ENCODE measurements around the gene DHX16.

The DHX16 gene

DNA sequence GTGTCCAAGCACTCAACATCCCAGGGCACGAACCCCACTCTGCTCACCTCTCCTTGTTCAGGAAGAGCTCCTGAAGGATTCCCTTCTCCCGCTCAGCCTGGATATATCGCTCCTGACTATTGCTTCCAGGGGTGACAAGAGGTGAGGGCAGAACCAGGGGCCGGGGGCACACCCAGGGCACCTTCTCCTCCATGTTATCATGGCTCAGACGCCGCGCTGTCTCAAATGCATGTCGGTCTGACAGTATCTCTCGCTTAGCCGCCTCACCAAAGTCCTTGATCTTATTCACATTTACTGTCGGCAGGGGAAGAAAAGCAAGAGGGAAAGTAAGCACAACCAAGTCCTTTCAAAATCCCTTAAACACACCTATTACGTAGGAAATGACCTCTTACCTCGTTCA, 68.8 kb downstream of the DHX16 start:
- H3K79me2 ChIP-seq, result peaks cover 5% of the 10 kb centered on the region
- H3K4me2 ChIP-seq (ENCODE audit: low read length), result no peak overlapping the region
- H3K9ac ChIP-seq, result no peak overlapping the region
- H3K36me3 ChIP-seq (ENCODE audit: control insufficient read depth, insufficient read depth, low read length), result no peaks in the 10 kb centered on the region
- H3K4me3 ChIP-seq (ENCODE audit: low read depth, low read length), result no peak overlapping the region
- no peaks in the 10 kb centered on the region for H3K27me3 ChIP-seq (ENCODE audit: control insufficient read depth, insufficient read depth, low read length)
- H3K9me3 ChIP-seq (ENCODE audit: control insufficient read depth, low read length), result no peaks in the 10 kb centered on the region
- TF ChIP-seq, protein P1, sequence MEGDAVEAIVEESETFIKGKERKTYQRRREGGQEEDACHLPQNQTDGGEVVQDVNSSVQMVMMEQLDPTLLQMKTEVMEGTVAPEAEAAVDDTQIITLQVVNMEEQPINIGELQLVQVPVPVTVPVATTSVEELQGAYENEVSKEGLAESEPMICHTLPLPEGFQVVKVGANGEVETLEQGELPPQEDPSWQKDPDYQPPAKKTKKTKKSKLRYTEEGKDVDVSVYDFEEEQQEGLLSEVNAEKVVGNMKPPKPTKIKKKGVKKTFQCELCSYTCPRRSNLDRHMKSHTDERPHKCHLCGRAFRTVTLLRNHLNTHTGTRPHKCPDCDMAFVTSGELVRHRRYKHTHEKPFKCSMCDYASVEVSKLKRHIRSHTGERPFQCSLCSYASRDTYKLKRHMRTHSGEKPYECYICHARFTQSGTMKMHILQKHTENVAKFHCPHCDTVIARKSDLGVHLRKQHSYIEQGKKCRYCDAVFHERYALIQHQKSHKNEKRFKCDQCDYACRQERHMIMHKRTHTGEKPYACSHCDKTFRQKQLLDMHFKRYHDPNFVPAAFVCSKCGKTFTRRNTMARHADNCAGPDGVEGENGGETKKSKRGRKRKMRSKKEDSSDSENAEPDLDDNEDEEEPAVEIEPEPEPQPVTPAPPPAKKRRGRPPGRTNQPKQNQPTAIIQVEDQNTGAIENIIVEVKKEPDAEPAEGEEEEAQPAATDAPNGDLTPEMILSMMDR (IDR thresholded peaks at IDR 0.05), result no peak
- H2AFZ ChIP-seq, result no peak overlapping the region
- no peak overlapping the region for H3K27ac ChIP-seq
- H3K4me1 ChIP-seq, result no peaks in the 10 kb centered on the region

All from parathyroid adenoma (tissue), 2 donors.